GM12873 (cell line): Measurements from ENCODE around the gene WBP4.

Experiments used
- CTCF ChIP-seq: IDR thresholded peaks from 2 replicates; pipeline ENCODE4 v1.5.1; 2012; ENCODE audit warnings: low read depth, mild to moderate bottlenecking, moderate library complexity, low read length, control low read depth; ENCODE audit not compliant: insufficient read depth; ENCODE audit errors: missing control alignments

WBP4 gene

GRCh38 chr13:41034382-41034781 is 26.9 kb upstream of the WBP4 start:
- TF ChIP-seq CTCF, result no peak

- TF ChIP-seq CTCF, result no peak
Measured at GRCh38 chr13:41034881-41035280, 26.4 kb upstream of the WBP4 start.

GRCh38 chr13:41039746-41040145 is 21.6 kb upstream of the WBP4 start:
- no peak for TF ChIP-seq CTCF

- TF ChIP-seq CTCF, result no peak
Measured at GRCh38 chr13:41040584-41041334, 20.6 kb upstream of the WBP4 start.

GRCh38 chr13:41048640-41049039 is 12.7 kb upstream of the WBP4 start:
- TF ChIP-seq CTCF, result no peak

- no peak for TF ChIP-seq CTCF
Measured at GRCh38 chr13:41049480-41050440, 11.5 kb upstream of the WBP4 start.

- TF ChIP-seq CTCF, result no peak
Measured at GRCh38 chr13:41052441-41052840, 8.9 kb upstream of the WBP4 start.
